Loucy (cell line): ENCODE results near the gene SCTR.

ENCODE experiments used
- EZH2phosphoT487 ChIP-seq: fragments of 200-600 bp; IDR thresholded peaks from 2 replicates; pipeline ENCODE4 v1.6.1; 2018; ENCODE audit warnings: antibody characterized with exemption, mild to moderate bottlenecking, moderate library complexity, borderline replicate concordance
- TF ChIP-seq, protein P1 (sequence below): fragments of 200-600 bp; sonication (generic); conservative IDR thresholded peaks from 2 replicates; pipeline ENCODE4 v1.5.1; 2014; ENCODE audit warnings: mild to moderate bottlenecking, antibody characterized with exemption, low read length

DNA sequence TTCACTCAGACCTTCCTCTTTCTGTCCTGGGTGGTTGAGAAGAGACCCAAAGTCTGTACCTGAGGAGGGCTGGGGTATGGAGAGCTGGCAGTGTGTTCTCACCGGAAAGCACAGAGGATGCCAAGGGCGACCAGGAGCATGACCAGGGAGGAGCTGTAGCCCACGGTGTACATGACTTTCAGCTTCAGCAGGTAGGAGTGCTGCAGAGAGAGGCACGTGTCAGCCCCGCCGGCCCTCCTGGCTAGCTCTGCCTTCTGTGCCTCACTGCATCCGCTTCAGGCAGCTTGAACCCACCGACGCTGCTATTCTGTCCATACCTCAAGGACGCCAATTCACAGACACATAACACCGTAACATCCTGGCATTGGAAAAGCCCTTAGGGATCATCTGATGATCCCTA, 58.6 kb downstream of the SCTR start:
- TF ChIP-seq, protein P1, sequence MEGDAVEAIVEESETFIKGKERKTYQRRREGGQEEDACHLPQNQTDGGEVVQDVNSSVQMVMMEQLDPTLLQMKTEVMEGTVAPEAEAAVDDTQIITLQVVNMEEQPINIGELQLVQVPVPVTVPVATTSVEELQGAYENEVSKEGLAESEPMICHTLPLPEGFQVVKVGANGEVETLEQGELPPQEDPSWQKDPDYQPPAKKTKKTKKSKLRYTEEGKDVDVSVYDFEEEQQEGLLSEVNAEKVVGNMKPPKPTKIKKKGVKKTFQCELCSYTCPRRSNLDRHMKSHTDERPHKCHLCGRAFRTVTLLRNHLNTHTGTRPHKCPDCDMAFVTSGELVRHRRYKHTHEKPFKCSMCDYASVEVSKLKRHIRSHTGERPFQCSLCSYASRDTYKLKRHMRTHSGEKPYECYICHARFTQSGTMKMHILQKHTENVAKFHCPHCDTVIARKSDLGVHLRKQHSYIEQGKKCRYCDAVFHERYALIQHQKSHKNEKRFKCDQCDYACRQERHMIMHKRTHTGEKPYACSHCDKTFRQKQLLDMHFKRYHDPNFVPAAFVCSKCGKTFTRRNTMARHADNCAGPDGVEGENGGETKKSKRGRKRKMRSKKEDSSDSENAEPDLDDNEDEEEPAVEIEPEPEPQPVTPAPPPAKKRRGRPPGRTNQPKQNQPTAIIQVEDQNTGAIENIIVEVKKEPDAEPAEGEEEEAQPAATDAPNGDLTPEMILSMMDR: no peak
- TF ChIP-seq EZH2phosphoT487: no peak
